ENCODE data around the gene TBCD.

The TBCD gene

DNA sequence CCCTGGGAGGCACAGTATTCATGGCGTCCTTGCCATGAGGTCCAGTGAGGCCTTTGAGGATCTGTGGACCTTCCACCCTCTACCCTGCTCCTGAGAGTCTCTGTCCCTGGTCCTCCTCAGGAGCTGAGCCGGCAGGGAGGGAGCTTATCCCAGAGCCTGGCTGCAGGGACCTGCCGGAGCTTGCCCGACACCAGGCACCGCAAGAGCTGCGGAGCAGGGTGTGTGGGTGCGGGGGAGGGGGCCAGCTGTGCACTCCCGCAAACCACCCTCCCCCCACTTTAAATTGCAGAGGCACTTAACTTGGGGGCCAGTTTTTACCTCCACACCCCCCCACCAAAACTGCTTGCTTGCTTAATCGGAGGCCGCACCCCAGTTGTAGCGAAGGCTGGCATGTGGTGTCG is 88.6 kb downstream of the TBCD start:
- H3K4me3 ChIP-seq (ENCODE audit: low read depth, low read length), result no peak overlapping the region
- in situ Hi-C loops (cut with HindIII; ENCODE audit: low sequenced_read_pairs), result no loop called here
- TF ChIP-seq, protein P1, sequence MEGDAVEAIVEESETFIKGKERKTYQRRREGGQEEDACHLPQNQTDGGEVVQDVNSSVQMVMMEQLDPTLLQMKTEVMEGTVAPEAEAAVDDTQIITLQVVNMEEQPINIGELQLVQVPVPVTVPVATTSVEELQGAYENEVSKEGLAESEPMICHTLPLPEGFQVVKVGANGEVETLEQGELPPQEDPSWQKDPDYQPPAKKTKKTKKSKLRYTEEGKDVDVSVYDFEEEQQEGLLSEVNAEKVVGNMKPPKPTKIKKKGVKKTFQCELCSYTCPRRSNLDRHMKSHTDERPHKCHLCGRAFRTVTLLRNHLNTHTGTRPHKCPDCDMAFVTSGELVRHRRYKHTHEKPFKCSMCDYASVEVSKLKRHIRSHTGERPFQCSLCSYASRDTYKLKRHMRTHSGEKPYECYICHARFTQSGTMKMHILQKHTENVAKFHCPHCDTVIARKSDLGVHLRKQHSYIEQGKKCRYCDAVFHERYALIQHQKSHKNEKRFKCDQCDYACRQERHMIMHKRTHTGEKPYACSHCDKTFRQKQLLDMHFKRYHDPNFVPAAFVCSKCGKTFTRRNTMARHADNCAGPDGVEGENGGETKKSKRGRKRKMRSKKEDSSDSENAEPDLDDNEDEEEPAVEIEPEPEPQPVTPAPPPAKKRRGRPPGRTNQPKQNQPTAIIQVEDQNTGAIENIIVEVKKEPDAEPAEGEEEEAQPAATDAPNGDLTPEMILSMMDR (IDR thresholded peaks at IDR 0.05; ENCODE audit: low read depth, low read length, missing control alignments), result no peak
- DNase-seq (ENCODE audit: low read depth), result no peak

DNA sequence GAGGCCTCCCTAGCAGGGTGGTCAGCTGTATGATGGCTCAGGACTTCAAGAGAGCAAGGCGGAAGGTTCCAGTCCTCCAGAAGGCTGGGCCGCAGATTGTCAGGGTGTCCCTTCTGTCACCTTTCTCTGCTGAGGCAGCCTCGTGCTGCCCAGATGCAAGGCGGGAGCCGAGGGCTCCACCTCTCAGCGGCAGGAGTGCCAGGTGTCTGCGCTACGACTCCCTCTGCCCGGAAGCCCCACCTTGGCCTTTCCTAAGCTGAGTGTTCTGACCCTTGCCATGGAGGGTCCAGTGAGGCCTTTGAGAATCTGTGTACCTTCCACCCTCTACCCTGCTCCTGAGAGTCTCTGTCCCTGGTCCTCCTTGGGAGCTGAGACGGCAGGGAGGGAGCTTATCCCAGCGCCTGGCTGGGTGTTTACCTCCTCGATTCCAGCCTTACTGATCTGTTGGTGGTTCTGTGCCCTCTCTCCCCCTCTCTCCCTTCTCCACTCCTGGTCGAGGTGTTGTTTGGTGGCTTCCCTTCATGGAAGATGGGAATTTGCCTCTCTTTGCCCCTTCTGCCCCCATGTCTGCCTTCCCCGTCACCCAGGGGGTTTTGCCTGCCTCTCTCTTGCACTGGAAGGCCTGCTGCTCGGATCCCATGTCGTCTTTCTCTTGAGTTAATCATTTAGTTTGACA is 90.2 kb downstream of the TBCD start:
- no peak overlapping the region for H3K4me3 ChIP-seq (ENCODE audit: low read depth, low read length)
- in situ Hi-C loops (cut with HindIII; ENCODE audit: low sequenced_read_pairs), result no loop called here
- DNase-seq (ENCODE audit: low read depth), result no peak
- TF ChIP-seq, protein P1 (IDR thresholded peaks at IDR 0.05; ENCODE audit: low read depth, low read length, missing control alignments), result no peak

DNA sequence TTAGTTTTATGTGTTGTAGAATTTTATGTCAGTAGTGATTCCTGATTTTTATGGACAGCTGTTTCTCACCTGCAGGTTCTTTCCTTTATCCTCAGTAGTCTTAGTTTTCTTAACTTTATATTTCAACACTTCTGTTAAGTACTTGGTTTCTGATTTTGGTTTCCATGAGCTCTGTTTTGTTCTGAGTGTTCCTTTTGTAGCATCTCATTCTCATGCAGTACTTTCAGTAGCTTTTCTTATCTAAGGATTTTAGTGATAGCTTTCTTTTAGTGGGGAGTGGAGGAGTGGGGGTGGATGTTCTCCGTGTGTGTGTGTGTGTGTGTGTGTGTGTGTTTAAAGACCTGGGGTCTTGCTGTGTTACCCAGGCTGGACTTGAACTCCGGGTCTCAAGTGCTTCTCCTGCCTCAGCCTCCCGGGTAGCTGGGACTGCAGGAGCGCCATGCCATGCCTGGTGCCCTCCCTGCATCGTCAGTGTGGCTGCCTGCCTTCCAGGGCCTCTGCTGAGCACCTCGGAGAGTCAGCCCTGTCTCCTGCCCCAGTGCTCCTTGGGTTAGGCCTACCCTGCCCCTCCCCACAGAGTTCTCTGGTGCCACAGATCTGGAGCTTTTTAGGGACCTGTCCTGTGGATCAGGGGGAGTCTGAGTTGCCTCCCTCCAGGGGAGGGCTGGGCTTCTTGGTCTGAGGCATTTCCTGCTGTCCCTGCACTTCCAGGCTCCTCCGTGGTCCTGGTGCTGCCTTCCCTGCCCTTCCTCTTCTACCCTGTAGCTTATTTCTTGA is 92.2 kb downstream of the TBCD start:
- H3K4me3 ChIP-seq (ENCODE audit: low read depth, low read length), result no peak overlapping the region
- in situ Hi-C loops (cut with HindIII; ENCODE audit: low sequenced_read_pairs), result no loop called here
- no peak for DNase-seq (ENCODE audit: low read depth)
- TF ChIP-seq, protein P1 (IDR thresholded peaks at IDR 0.05; ENCODE audit: low read depth, low read length, missing control alignments), result no peak

DNA sequence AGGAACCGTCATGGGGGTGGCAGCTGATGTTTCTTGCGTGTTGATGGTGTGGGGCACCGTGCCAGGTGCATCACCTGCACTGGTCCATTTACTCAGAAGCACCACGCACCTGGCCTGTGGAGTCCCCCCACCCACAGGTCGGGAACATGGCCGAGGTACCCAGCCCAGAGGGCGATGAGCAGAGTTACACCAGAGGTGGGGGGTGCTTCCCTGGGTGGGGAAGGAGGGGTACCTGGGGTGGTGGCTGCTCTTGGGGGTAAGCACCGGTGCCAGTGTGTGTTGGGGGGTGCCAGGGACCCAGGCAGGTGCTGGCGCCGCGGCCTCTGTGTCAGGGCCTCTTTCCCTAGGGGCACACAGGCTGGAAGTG is 92.9 kb downstream of the TBCD start:
- no peak overlapping the region for H3K4me3 ChIP-seq (ENCODE audit: low read depth, low read length)
- TF ChIP-seq, protein P1 (IDR thresholded peaks at IDR 0.05; ENCODE audit: low read depth, low read length, missing control alignments), result no peak
- in situ Hi-C loops (cut with HindIII; ENCODE audit: low sequenced_read_pairs), result loop anchor here (5.0 kb wide), 1 partner anchor 43 kb away; no protein-coding TSS in a partner anchor
- DNase-seq (ENCODE audit: low read depth), result no peak

DNA sequence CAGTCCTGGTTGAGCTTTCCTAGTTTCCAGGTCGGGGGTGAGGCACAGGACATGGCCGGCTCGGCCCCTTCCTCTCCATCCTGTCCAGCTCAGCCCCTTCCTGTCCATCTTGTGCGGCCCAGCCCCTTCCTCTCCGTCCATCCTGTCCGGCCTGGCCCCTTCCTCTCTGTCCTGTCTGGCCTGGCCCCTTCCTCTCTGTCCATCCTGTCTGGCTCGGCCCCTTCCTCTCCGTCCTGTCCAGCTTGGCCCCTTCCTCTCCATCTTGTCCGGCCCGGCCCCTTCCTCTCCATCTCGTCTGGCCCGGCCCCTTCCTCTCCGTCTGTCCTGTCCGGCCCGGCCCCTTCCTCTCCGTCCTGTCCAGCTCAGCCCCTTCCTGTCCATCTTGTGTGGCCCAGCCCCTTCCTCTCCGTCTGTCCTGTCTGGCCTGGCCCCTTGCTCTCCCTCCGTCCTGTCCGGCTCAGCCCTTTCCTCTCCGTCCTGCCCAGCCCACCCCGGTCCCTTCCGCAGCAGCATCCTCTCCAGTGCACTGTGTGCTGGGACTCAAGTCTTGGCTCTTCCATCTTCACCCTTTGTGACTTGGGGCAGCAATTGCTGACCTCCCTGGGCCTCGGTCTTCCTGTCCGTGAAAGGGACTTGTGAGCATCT is 93.4 kb downstream of the TBCD start:
- no peak overlapping the region for H3K4me3 ChIP-seq (ENCODE audit: low read depth, low read length)
- in situ Hi-C loops (cut with HindIII; ENCODE audit: low sequenced_read_pairs), result loop anchor here (5.0 kb wide), 1 partner anchor 42 kb away; no protein-coding TSS in a partner anchor
- TF ChIP-seq, protein P1 (IDR thresholded peaks at IDR 0.05; ENCODE audit: low read depth, low read length, missing control alignments), result no peak
- no peak for DNase-seq (ENCODE audit: low read depth)

DNA sequence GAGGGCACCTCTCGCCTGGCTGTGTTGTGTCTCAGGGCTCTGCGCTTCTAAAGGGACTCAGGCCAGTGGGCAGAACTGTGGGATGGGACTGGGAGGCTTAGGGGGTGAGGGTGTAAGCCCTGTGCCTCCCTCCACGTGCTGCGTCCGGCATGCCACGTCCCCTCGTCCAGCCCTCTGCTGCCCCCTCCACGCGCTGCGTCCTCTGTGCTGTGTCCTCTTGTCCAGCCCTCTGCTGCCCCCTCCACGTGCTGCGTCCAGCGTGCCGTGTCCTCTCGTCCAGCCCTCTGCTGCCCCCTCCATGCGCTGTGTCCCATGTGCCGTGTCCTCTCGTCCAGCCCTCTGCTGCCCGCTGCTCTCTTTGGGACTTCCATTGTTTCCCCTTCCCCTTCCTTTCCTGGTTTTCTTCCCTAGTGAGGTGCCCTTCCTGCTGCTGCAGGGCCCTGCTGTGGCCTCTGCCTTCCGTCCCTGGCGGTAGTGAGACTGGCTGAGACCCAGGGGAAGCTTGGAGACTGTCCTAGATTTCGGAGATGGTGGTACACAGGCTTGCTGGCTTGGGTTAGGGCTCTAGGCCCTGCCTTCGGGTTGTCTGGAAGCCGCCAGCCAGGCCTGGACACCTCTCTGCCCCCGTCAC is 94.3 kb downstream of the TBCD start:
- in situ Hi-C loops (cut with HindIII; ENCODE audit: low sequenced_read_pairs), result loop anchor here (5.0 kb wide), 1 partner anchor 41 kb away; no protein-coding TSS in a partner anchor
- no peak for DNase-seq (ENCODE audit: low read depth)
- no peak overlapping the region for H3K4me3 ChIP-seq (ENCODE audit: low read depth, low read length)
- TF ChIP-seq, protein P1 (IDR thresholded peaks at IDR 0.05; ENCODE audit: low read depth, low read length, missing control alignments), result no peak

Measured in astrocyte of the cerebellum (primary cell).